ENCODE data around the gene PNLIPRP1. TPM values are rescaled to one million over a fixed set of nuclear protein-coding genes. Genes with fewer than 3 reads are reported as not detected.

The PNLIPRP1 gene
- total RNA-seq, 2 experiments from 2014 or later, result not detected

DNA sequence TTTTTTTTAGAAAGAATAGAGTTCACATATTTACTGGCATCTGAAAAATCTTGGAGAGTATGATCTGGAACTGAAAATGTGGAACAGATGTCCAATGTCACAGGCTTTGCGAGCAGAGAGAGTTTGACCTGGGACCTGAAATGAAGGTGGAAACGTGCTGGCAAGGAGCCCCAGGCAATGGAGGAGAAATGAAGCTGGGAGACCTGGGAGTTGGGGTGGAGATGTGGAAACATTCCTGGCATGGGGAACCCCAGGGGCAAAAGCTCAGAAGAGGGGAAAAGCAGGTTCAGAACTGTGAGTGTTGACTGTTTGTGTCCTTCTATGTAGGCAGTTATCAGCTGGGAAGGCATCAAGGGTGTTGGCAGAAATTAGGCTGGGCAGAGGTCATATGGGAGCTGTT is 22.7 kb downstream of the PNLIPRP1 start:
- no TSS peak for BruUV-seq (replicated peaks)
- Histone ChIP-seq H3K4me3 (ENCODE audit: low read depth, low read length, poor library complexity, severe bottlenecking) (no peak overlapping the region), H3K4me2 (ENCODE audit: low read length) (no peak overlapping the region), H2AFZ (ENCODE audit: low read length) (no peak overlapping the region), H3K4me1 (ENCODE audit: insufficient read depth, low read length, poor library complexity, severe bottlenecking) (no peaks in the 10 kb centered on the region), H3K79me2 (ENCODE audit: insufficient read depth, low read depth, low read length) (no peaks in the 10 kb centered on the region), H3K9me3 (ENCODE audit: low read length) (no peaks in the 10 kb centered on the region), H3K36me3 (ENCODE audit: insufficient read depth, low read length) (no peaks in the 10 kb centered on the region), H3K27ac (ENCODE audit: low read depth, low read length, poor library complexity, severe bottlenecking) (no peak overlapping the region), H3K9me2 (ENCODE audit: insufficient read depth, low read length) (no peaks in the 10 kb centered on the region), H4K20me1 (ENCODE audit: insufficient read depth, low read length) (no peaks in the 10 kb centered on the region)
- intact Hi-C loops (cut with micrococcal nuclease; ENCODE audit: unreplicated experiment), result no loop called here
- ChIA-PET CTCF (ENCODE audit: unreplicated experiment) (no interaction called here), POLR2A (no interaction called here)
- TF ChIP-seq EZH2phosphoT487 (IDR thresholded peaks at IDR 0.05; ENCODE audit: borderline replicate concordance, low read depth, low read length), result no peak
- TF ChIP-seq, protein P1, sequence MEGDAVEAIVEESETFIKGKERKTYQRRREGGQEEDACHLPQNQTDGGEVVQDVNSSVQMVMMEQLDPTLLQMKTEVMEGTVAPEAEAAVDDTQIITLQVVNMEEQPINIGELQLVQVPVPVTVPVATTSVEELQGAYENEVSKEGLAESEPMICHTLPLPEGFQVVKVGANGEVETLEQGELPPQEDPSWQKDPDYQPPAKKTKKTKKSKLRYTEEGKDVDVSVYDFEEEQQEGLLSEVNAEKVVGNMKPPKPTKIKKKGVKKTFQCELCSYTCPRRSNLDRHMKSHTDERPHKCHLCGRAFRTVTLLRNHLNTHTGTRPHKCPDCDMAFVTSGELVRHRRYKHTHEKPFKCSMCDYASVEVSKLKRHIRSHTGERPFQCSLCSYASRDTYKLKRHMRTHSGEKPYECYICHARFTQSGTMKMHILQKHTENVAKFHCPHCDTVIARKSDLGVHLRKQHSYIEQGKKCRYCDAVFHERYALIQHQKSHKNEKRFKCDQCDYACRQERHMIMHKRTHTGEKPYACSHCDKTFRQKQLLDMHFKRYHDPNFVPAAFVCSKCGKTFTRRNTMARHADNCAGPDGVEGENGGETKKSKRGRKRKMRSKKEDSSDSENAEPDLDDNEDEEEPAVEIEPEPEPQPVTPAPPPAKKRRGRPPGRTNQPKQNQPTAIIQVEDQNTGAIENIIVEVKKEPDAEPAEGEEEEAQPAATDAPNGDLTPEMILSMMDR (conservative IDR thresholded peaks at IDR 0.05; ENCODE audit: low read length), result no peak
- DNase-seq (ENCODE audit: low spot score), result no peak

GRCh38 chr10:116614796-116615195 is 24.0 kb downstream of the PNLIPRP1 start:
- no peak overlapping the region for H2AFZ ChIP-seq (ENCODE audit: low read length)
- no peaks in the 10 kb centered on the region for H3K79me2 ChIP-seq (ENCODE audit: insufficient read depth, low read depth, low read length)
- intact Hi-C loops (cut with micrococcal nuclease; ENCODE audit: unreplicated experiment), result no loop called here
- CTCF ChIA-PET (ENCODE audit: unreplicated experiment), result no interaction called here
- H3K4me1 ChIP-seq (ENCODE audit: insufficient read depth, low read length, poor library complexity, severe bottlenecking), result no peaks in the 10 kb centered on the region
- H3K36me3 ChIP-seq (ENCODE audit: insufficient read depth, low read length), result no peaks in the 10 kb centered on the region
- H3K27ac ChIP-seq (ENCODE audit: low read depth, low read length, poor library complexity, severe bottlenecking), result no peak overlapping the region
- no peaks in the 10 kb centered on the region for H3K9me2 ChIP-seq (ENCODE audit: insufficient read depth, low read length)
- H4K20me1 ChIP-seq (ENCODE audit: insufficient read depth, low read length), result no peaks in the 10 kb centered on the region
- no peak for DNase-seq (ENCODE audit: low spot score)
- POLR2A ChIA-PET, result no interaction called here
- BruUV-seq (replicated peaks), result no TSS peak
- TF ChIP-seq, protein P1 (conservative IDR thresholded peaks at IDR 0.05; ENCODE audit: low read length), result no peak
- no peak for TF ChIP-seq EZH2phosphoT487 (IDR thresholded peaks at IDR 0.05; ENCODE audit: borderline replicate concordance, low read depth, low read length)
- no peak overlapping the region for H3K4me2 ChIP-seq (ENCODE audit: low read length)
- no peak overlapping the region for H3K4me3 ChIP-seq (ENCODE audit: low read depth, low read length, poor library complexity, severe bottlenecking)
- H3K9me3 ChIP-seq (ENCODE audit: low read length), result no peaks in the 10 kb centered on the region

- Histone ChIP-seq H3K4me3 (ENCODE audit: low read depth, low read length, poor library complexity, severe bottlenecking) (no peak overlapping the region), H3K79me2 (ENCODE audit: insufficient read depth, low read depth, low read length) (no peaks in the 10 kb centered on the region), H3K4me2 (ENCODE audit: low read length) (no peak overlapping the region), H3K4me1 (ENCODE audit: insufficient read depth, low read length, poor library complexity, severe bottlenecking) (no peaks in the 10 kb centered on the region), H2AFZ (ENCODE audit: low read length) (no peak overlapping the region), H3K9me2 (ENCODE audit: insufficient read depth, low read length) (no peaks in the 10 kb centered on the region), H3K9me3 (ENCODE audit: low read length) (no peaks in the 10 kb centered on the region), H3K36me3 (ENCODE audit: insufficient read depth, low read length) (no peaks in the 10 kb centered on the region), H4K20me1 (ENCODE audit: insufficient read depth, low read length) (no peaks in the 10 kb centered on the region), H3K27ac (ENCODE audit: low read depth, low read length, poor library complexity, severe bottlenecking) (no peak overlapping the region)
- intact Hi-C loops (cut with micrococcal nuclease; ENCODE audit: unreplicated experiment), result no loop called here
- no TSS peak for BruUV-seq (replicated peaks)
- ChIA-PET CTCF (ENCODE audit: unreplicated experiment) (no interaction called here), POLR2A (no interaction called here)
- TF ChIP-seq EZH2phosphoT487 (IDR thresholded peaks at IDR 0.05; ENCODE audit: borderline replicate concordance, low read depth, low read length), result no peak
- TF ChIP-seq, protein P1 (conservative IDR thresholded peaks at IDR 0.05; ENCODE audit: low read length), result no peak
- DNase-seq (ENCODE audit: low spot score), result no peak
These were observed 24.5 kb downstream of the PNLIPRP1 start for GRCh38 chr10:116615199-116615776.
